Stimulated activated CD4-positive, alpha-beta T cell treated with anti-CD3 and anti-CD28 coated beads, Interleukin-1b, Interleukin-23, amount 100 ng/mL, for 24 hours (primary cell): ENCODE data around the gene LENG9.

Experiments
- DNase-seq, 4 experiments: peaks; one replicate each; pipeline ENCODE4 v3.0.0-alpha.2; 2020; ENCODE audit warnings: low read depth in 4 of 4, low spot score in 1 of 4

Gene LENG9

GRCh38 chr19:54422136-54422535 is 41.4 kb downstream of the LENG9 start:
- no peak for DNase-seq

- no peak for DNase-seq
Measured at GRCh38 chr19:54421521-54421920, 42.1 kb downstream of the LENG9 start.

DNA sequence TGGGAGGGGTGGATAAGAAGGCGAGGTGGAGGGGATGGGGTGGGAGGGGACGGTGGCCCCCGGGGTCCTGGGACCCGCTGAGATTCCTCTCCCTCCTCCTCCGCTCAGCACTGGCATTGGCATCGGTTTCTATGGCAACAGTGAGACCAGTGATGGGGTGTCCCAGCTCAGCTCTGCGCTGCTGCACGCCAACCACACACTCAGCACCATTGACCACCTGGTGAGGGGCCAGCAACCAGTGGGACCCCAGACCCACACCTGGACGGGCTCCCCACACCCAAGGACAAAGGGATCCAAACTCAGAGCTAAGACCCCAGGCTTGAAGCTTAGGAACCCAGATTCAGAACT is 42.4 kb downstream of the LENG9 start:
- DNase-seq, result no peak

DNA sequence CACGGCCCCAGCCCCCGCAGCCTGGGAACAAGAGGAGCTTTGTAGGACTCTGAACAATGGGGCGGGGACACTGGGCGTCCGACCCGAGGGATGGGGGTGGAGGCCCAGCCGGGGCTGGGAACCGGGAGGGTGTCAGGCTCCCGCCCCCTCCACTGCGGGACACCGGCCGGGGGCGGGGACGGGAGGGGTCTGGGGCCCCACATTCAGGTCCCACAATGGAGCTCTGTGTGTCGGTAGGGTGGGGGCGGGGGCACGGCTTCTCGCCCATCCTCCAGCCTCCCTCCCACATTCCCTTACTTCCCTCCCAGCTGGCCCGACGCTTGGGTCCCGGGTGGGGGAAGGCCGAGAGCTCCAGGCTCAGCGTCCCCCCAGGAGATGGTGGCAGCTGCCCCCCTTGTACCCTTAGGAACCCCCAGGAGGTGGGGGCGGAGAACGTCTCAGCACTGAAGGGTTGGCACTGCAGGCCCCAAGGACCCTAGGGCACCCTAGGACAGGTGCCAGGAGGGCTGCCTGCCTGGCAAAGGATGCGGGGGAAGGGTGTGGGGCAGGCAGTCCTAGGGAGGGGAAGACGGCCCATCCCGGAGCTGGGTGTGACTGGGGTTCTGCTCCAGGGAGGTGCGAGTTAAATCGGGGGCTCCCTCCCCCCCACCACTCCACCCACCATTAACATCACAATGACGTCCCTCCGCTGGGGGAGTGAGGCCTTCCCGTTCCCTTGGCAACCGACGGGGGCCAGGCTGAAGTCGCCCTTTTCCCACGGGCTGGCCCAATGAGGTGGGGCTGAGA is 43.0 kb downstream of the LENG9 start:
- no peak for DNase-seq

- DNase-seq, result no peak
Measured at GRCh38 chr19:54420068-54420382, 43.6 kb downstream of the LENG9 start.

- no peak for DNase-seq
Measured at GRCh38 chr19:54418930-54419800, 44.4 kb downstream of the LENG9 start.

GRCh38 chr19:54418030-54418929 is 45.3 kb downstream of the LENG9 start:
- no peak for DNase-seq

GRCh38 chr19:54416695-54417491 is 46.7 kb downstream of the LENG9 start:
- no peak for DNase-seq

DNA sequence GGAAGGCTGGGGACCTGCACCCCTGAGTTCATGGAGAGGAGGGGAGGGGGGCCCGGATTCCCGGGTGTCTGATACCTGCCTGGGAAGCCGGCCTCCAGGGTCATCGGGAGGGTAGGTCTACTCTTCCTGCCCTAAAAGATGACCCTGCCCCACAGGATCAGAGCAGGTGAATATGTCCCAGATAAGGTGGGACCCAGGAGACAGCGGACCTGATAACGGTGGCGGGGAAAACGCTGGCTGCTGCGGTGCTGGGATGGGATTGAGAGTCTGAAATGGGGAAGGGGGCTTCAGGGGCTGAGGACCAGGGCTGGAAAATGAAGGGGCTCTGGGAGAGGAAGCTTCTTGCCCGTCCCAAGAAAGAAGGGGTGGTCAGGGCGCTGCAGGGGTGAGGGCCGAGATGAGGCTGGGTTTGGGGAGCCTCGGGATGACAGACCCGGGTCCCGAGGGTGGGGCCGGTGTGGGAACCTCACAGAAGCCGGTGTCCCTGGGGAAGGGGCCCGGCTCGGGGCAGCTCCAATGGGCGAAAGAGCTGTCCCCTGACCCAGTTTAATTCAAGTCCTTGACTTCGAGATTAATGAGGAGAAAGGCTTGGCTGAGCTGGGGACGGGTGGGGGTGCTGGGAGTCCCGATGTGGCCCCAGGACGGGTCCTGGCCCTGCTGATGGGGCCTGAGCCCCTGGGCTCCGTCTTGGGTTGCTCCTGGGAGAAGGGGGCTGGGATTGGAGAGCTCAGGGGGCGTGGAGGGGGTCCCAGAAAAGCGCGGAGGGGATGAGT is 47.5 kb downstream of the LENG9 start:
- no peak for DNase-seq

GRCh38 chr19:54415208-54415900 is 48.2 kb downstream of the LENG9 start, which contains the start of gene TTYH1:
Gene TTYH1, plus strand, starts transcription at chr19:54415464. Its CDS starts 89 bp downstream, at chr19:54415553.
- peak in 2 of 4 experiments; percentile 34 to 35 for DNase-seq

DNA sequence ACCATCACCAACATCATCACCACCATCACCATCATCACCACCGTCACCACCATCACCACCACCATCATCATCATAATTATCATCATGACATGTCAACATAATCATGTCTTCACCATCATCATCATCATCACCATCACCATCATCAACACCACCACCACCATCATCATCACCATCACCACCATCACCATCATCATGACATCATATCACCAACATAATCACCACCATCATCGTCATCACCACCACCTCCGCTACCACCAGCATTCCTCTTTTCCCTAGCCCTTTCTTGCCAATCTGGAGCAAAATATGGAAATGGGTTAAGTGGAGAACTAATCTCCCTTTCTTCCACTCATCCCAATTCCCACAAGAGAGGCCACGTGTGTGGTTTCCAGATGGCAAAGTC is 49.4 kb downstream of the LENG9 start:
- DNase-seq, result no peak

GRCh38 chr19:54412877-54413276 is 50.7 kb downstream of the LENG9 start:
- no peak for DNase-seq
